Left ventricle myocardium inferior (tissue), 1 donor: ENCODE results near the gene AP1G2. TPM values are rescaled to one million over a fixed set of nuclear protein-coding genes. Genes with fewer than 3 reads are reported as not detected.

Experiments
- DNase-seq: peaks from one replicate; pipeline ENCODE4 v3.0.0-alpha.2; 2020
- H3K27ac ChIP-seq: fragments of 200-600 bp; replicated peaks from 2 replicates; pipeline ENCODE4 v1.8.0; 2021
- H3K27me3 ChIP-seq: fragments of 200-600 bp; 2 replicates; pipeline ENCODE4 v1.8.0; 2021; ENCODE audit warnings: low read depth
- H3K36me3 ChIP-seq: fragments of 200-600 bp; 2 replicates; pipeline ENCODE4 v1.8.0; 2021
- H3K4me1 ChIP-seq: fragments of 200-600 bp; 2 replicates; pipeline ENCODE4 v1.8.0; 2021
- H3K4me3 ChIP-seq: fragments of 200-600 bp; 2 replicates; pipeline ENCODE4 v1.8.0; 2021; ENCODE audit warnings: mild to moderate bottlenecking, moderate library complexity
- H3K9me3 ChIP-seq: fragments of 200-600 bp; replicated peaks from 2 replicates; pipeline ENCODE4 v1.8.0; 2021
- CTCF ChIP-seq: fragments of 200-600 bp; IDR thresholded peaks from 2 replicates; pipeline ENCODE4 v1.8.0; 2021; ENCODE audit warnings: antibody characterized with exemption, mild to moderate bottlenecking, borderline replicate concordance
- intact Hi-C: fragments of 100-400 bp; cut with micrococcal nuclease; formaldehyde crosslinking; loops from one replicate; pipeline ENCODE4 v1.11.0; 2022
- long read RNA-seq: library from polyadenylated mRNA; unstranded; transcript quantifications from one replicate; pipeline ENCODE4 v2.0.0, GENCODE V29; 2021
- total RNA-seq: library from RNA; stranded (reverse); fragmentation: NEBNext Ultra II Directional; extraction: Animal tissue kit (Norgen Biotek cat#: 25700); gene quantifications from one replicate; pipeline ENCODE4 v1.2.1, GENCODE V29; 2021
- donor health status: DM: no; HTN: yes; CAD: no; lungs with severe emphysema.

Gene AP1G2
- 10.4 TPM for total RNA-seq
- long read RNA-seq, partial matches to known transcripts: 0 of 19 reads
- long read RNA-seq, other reads (novel, unspliced or antisense): 18 of 19 reads

GRCh38 chr14:23567186-23568020 is at the start of gene AP1G2:
AP1G2 (minus strand) TSS chr14:23567791; CDS start chr14:23567314, 477 bp downstream.
- Histone ChIP-seq H3K4me1 (peaks cover 19% of the 10 kb centered on the region), H3K27ac (peak within 1 kb of the TSS; percentile 78), H3K4me3 (peak within 1 kb of the TSS; percentile 80), H3K27me3 (peaks cover 13% of the 10 kb centered on the region), H3K36me3 (no peaks in the 10 kb centered on the region), H3K9me3 (no peaks in the 10 kb centered on the region)
- no peak for TF ChIP-seq CTCF
- DNase-seq: peak; percentile 86
- intact Hi-C loops: no loop called here

DNA sequence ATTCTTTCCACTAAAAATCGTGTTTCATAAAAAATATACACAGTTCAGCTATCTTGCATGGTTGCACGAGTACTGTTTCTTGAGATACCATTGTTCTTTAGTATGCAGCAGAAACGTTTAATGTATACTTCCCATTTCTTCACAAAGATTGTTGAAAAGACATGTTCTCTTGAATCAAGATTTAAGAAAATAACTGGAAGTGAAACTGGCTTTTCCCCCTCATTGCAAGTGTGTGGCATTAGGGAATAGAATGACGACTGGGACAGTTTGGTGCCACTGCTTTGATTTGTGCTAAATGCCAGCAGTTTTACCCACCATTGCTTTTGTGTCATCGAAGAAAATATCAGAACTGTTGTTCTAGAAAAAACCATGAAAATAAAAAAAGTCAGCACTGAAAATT is 48.3 kb upstream of the AP1G2 start:
- intact Hi-C loops: no loop called here

GRCh38 chr14:23614395-23614828 is 46.8 kb upstream of the AP1G2 start:
- Histone ChIP-seq H3K27ac (no peak overlapping the region), H3K4me1 (no peaks in the 10 kb centered on the region), H3K9me3 (no peaks in the 10 kb centered on the region), H3K36me3 (no peaks in the 10 kb centered on the region), H3K27me3 (peaks cover 48% of the 10 kb centered on the region), H3K4me3 (no peak overlapping the region)
- TF ChIP-seq CTCF: no peak
- DNase-seq: no peak
- intact Hi-C loops: no loop called here

More for the DNA sequence above, 48.3 kb upstream of the AP1G2 start:
- no peak for TF ChIP-seq CTCF
- no peak overlapping the region for H3K27ac ChIP-seq
- H3K4me3 ChIP-seq: no peak overlapping the region
- no peaks in the 10 kb centered on the region for H3K4me1 ChIP-seq
- no peaks in the 10 kb centered on the region for H3K9me3 ChIP-seq
- peaks cover 48% of the 10 kb centered on the region for H3K27me3 ChIP-seq
- DNase-seq: no peak
- H3K36me3 ChIP-seq: no peaks in the 10 kb centered on the region

DNA sequence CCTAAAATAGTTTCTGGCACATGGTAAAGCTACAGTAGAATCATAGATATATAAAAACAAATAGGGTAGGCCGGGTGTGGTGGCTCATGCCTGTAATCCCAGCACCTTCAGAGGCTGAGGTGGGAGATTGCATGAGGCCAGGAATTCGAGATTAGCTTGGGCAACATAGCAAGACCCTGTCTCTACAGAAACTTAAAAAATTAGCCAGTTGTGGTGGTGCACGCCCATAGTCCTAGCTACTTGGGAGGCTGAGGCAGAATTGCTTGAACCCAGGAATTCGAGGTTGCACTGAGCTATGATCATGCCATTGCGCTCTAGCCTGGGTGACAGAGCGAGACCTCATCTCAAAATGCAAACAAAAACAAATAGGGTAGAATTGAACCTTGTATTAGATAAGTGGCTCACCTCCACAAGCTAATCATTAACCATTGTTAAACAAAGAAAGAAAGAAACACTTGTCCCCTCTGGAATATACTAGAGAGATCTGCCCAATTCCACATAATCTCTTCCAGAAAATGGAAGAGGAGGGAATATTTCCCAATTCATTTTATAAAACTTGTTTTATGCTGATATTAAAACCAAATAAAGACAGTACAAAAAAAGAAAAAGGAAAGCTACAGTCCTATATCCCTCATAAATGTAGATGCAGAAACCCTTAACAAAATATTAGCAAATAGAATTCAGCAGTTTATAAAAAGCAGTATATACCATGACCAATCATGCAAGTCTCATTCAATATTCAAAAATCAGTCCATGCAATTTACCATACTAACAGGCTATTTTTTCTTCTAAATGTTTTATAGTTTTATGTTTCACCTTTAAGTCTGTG is 45.9 kb upstream of the AP1G2 start:
- Histone ChIP-seq H3K9me3 (no peaks in the 10 kb centered on the region), H3K36me3 (no peaks in the 10 kb centered on the region), H3K4me1 (no peaks in the 10 kb centered on the region), H3K27me3 (peaks cover 44% of the 10 kb centered on the region), H3K4me3 (no peak overlapping the region), H3K27ac (no peak overlapping the region)
- TF ChIP-seq CTCF: no peak
- intact Hi-C loops: no loop called here
- DNase-seq: no peak

DNA sequence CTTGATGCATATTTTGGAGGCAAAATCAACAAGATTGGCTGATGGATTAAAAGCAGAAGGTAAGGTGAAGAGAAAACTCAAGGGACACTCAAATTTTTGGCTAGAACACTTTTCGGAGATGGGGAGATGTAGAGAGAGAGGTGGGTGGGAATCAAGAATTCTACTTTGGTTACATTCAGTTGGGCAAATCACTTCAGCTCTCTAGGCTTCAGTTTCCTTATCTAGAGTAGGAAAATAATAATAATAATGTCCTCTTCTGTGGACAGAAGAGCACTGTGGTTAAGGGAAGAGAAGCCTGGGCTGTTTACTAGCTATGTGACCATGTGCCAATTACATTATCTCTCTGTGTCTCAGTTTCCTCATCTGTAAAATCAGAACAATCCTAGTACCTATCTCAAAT is 45.2 kb upstream of the AP1G2 start:
- TF ChIP-seq CTCF: no peak
- intact Hi-C loops: no loop called here
- Histone ChIP-seq H3K4me3 (no peak overlapping the region), H3K9me3 (no peaks in the 10 kb centered on the region), H3K27ac (no peak overlapping the region), H3K4me1 (no peaks in the 10 kb centered on the region), H3K27me3 (peaks cover 41% of the 10 kb centered on the region), H3K36me3 (no peaks in the 10 kb centered on the region)
- DNase-seq: no peak
